Endothelial cell of umbilical vein (primary cell): ENCODE results near the gene SRBD1.

Experiments
- EZH2 ChIP-seq: IDR thresholded peaks from 2 replicates; pipeline ENCODE4 v1.6.1; 2012; ENCODE audit warnings: borderline replicate concordance, low read depth, mild to moderate bottlenecking, moderate library complexity, low read length, inconsistent platforms; ENCODE audit not compliant: severe bottlenecking
- FOS ChIP-seq: IDR thresholded peaks from 2 replicates; pipeline ENCODE4 v1.6.1; 2011; ENCODE audit warnings: mild to moderate bottlenecking, low read length, moderate library complexity, borderline replicate concordance; ENCODE audit not compliant: insufficient read depth
- JUN ChIP-seq: IDR thresholded peaks from 2 replicates; pipeline ENCODE4 v1.6.1; 2011; ENCODE audit warnings: borderline replicate concordance, low read depth; ENCODE audit not compliant: insufficient read length, insufficient read depth
- MYC ChIP-seq: IDR thresholded peaks from one replicate; pipeline ENCODE4 v1.6.1; 2011; ENCODE audit warnings: mild to moderate bottlenecking, low read depth, low read length
- POLR2A ChIP-seq: IDR thresholded peaks from 2 replicates; pipeline ENCODE4 v1.6.1; 2012; ENCODE audit warnings: low read depth, mild to moderate bottlenecking, control low read depth, low read length
- POLR2AphosphoS5 ChIP-seq: IDR thresholded peaks from 2 replicates; pipeline ENCODE4 v1.6.1; 2012; ENCODE audit warnings: low read depth, mild to moderate bottlenecking, control low read depth, low read length, moderate library complexity; ENCODE audit not compliant: insufficient read depth
- TF ChIP-seq, protein P1 (sequence below), 2 donors: IDR thresholded peaks; 1 replicate in 1 of 2; 2 replicates in 1 of 2; pipeline ENCODE4 v1.5.1; 2011; ENCODE audit warnings: low read length in 2 of 2, mild to moderate bottlenecking in 2 of 2, moderate library complexity in 2 of 2, control low read depth in 1 of 2, inconsistent platforms in 1 of 2, low read depth in 1 of 2; ENCODE audit not compliant: insufficient read depth in 1 of 2; ENCODE audit errors: extremely low read depth in 1 of 2

DNA sequence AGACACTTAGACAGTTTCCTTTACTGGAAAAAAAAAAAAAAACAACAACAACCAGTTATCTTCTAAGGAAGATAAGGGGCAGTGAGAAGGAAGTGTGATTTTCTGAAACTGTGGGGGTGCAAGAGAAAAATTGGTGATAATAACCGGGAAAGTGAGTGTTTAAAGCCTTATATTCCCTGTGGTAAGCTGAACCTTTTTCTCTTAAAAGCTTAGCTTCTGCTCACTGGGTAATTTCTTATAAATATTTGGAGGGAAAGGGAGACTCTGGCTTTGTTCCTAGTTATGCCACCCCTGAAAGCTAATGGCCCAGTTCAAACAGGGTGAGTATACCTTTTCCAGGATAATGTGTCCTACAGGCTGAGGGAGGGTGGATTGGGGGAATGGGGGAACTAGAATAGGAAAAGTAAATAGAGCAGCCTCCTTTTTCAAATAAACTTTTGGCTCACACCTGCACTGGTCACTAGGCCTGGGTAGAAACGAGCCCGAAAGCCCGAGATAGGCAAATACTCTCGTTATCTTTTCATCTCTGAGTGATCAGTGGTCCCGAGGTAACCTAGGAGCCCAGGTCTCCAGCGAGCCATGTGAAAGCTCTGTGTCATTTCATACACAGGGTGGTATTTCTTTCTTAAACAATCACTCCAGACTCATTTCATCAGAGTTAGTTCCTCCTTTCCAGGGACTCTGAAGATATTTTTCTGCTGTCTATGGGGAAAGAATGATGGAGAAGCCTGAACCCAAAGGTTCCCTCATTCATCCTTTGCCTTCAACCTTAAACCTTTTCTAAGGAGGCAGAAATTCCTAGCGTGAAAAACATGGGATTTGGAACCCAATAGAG, 15.5 kb upstream of the SRBD1 start:
- TF ChIP-seq, protein P1, sequence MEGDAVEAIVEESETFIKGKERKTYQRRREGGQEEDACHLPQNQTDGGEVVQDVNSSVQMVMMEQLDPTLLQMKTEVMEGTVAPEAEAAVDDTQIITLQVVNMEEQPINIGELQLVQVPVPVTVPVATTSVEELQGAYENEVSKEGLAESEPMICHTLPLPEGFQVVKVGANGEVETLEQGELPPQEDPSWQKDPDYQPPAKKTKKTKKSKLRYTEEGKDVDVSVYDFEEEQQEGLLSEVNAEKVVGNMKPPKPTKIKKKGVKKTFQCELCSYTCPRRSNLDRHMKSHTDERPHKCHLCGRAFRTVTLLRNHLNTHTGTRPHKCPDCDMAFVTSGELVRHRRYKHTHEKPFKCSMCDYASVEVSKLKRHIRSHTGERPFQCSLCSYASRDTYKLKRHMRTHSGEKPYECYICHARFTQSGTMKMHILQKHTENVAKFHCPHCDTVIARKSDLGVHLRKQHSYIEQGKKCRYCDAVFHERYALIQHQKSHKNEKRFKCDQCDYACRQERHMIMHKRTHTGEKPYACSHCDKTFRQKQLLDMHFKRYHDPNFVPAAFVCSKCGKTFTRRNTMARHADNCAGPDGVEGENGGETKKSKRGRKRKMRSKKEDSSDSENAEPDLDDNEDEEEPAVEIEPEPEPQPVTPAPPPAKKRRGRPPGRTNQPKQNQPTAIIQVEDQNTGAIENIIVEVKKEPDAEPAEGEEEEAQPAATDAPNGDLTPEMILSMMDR (IDR thresholded peaks at IDR 0.05; ENCODE audit: extremely low read depth in 1 of 2, insufficient read depth in 1 of 2, low read depth in 1 of 2, low read length in 2 of 2): no peak
- TF ChIP-seq POLR2A (no peak), JUN (no peak), MYC (no peak), EZH2 (no peak), FOS (no peak), POLR2AphosphoS5 (no peak)
